CD14-positive monocyte (primary cell): ENCODE measurements around the gene DNAH14. TPM values are rescaled to one million over a fixed set of nuclear protein-coding genes. Genes with fewer than 3 reads are reported as not detected.

Experiments used
- DNase-seq, 3 donors: peaks; one replicate each; pipeline ENCODE4 v3.0.0-alpha.2; 2011 to 2022
- H2AFZ ChIP-seq: 2 replicates; pipeline ENCODE4 v1.6.0; 2012; ENCODE audit warnings: mild to moderate bottlenecking, low read depth, low read length, inconsistent platforms; ENCODE audit not compliant: insufficient read depth, poor library complexity, severe bottlenecking
- H3K27ac ChIP-seq, 2 donors: 1 replicate in 1 of 2; 2 replicates in 1 of 2; pipeline ENCODE4 v1.5.1; 2012 to 2013; ENCODE audit warnings: low read length in 2 of 2, control low read depth in 1 of 2, inconsistent platforms in 1 of 2, low read depth in 1 of 2, mild to moderate bottlenecking in 1 of 2
- H3K27me3 ChIP-seq, 2 donors: one replicate each; pipeline versions ENCODE4 v1.6.0 to v1.6.1; 2011 to 2013; ENCODE audit warnings: low read length in 2 of 2; ENCODE audit not compliant: control insufficient read depth in 2 of 2, insufficient read depth in 2 of 2
- H3K36me3 ChIP-seq, 2 donors: replicated peaks in 1 of 2; 1 replicate in 1 of 2; 2 replicates in 1 of 2; pipeline versions ENCODE4 v1.5.1 to v1.6.1; 2012 to 2013; ENCODE audit warnings: low read length in 2 of 2, control low read depth in 1 of 2, inconsistent platforms in 1 of 2, mild to moderate bottlenecking in 1 of 2; ENCODE audit not compliant: insufficient read depth in 2 of 2, control insufficient read depth in 1 of 2
- H3K4me1 ChIP-seq, 2 donors: 1 replicate in 1 of 2; 2 replicates in 1 of 2; pipeline versions ENCODE4 v1.5.1 to v1.6.1; 2012 to 2013; ENCODE audit warnings: low read length in 2 of 2, control low read depth in 1 of 2, inconsistent platforms in 1 of 2, mild to moderate bottlenecking in 1 of 2, moderate library complexity in 1 of 2; ENCODE audit not compliant: insufficient read depth in 2 of 2, control insufficient read depth in 1 of 2
- H3K4me2 ChIP-seq: replicated peaks from 2 replicates; pipeline ENCODE3; 2012; ENCODE audit warnings: low read length, moderate library complexity, mild to moderate bottlenecking; ENCODE audit not compliant: poor library complexity, severe bottlenecking; ENCODE audit errors: extremely low read depth
- H3K4me3 ChIP-seq, 3 experiments: fragments of 200-600 bp in 1 of 3; sonication (generic) in 1 of 3; replicated peaks in 1 of 3; 1 replicate in 2 of 3; 2 replicates in 1 of 3; pipeline ENCODE4 v1.5.1; 2011 to 2013; ENCODE audit warnings: low read length in 3 of 3, mild to moderate bottlenecking in 3 of 3, control low read depth in 2 of 3, low read depth in 2 of 3, inconsistent platforms in 1 of 3, moderate library complexity in 1 of 3
- H3K79me2 ChIP-seq: 2 replicates; pipeline ENCODE4 v1.6.0; 2012; ENCODE audit warnings: mild to moderate bottlenecking, control low read depth, inconsistent platforms, low read length, moderate library complexity; ENCODE audit not compliant: insufficient read depth
- H3K9ac ChIP-seq: 2 replicates; pipeline ENCODE4 v1.6.0; 2017; ENCODE audit warnings: low read length, mild to moderate bottlenecking; ENCODE audit not compliant: insufficient read depth, poor library complexity, severe bottlenecking
- H3K9me3 ChIP-seq, 2 donors: replicated peaks in 1 of 2; 1 replicate in 1 of 2; 2 replicates in 1 of 2; pipeline versions ENCODE4 v1.5.1 to v1.6.1; 2012 to 2013; ENCODE audit warnings: low read length in 2 of 2, control low read depth in 1 of 2; ENCODE audit not compliant: control insufficient read depth in 1 of 2, insufficient read depth in 1 of 2
- H4K20me1 ChIP-seq: 2 replicates; pipeline ENCODE4 v1.6.0; 2012; ENCODE audit warnings: mild to moderate bottlenecking, low read length, control low read depth, moderate library complexity; ENCODE audit not compliant: insufficient read depth
- H3K27ac Mint-ChIP-seq, 7 donors: one replicate each; pipeline ENCODE4 v1.8.0; 2020; ENCODE audit warnings: mild to moderate bottlenecking in 7 of 7, mixed read lengths in 7 of 7, moderate library complexity in 6 of 7, inconsistent platforms in 2 of 7
- H3K27me3 Mint-ChIP-seq, 3 donors: one replicate each; pipeline ENCODE4 v1.8.0; 2021 to 2022; ENCODE audit warnings: low read depth in 3 of 3, mild to moderate bottlenecking in 3 of 3, mixed read lengths in 3 of 3, moderate library complexity in 3 of 3, inconsistent platforms in 1 of 3
- H3K36me3 Mint-ChIP-seq, 2 donors: one replicate each; pipeline ENCODE4 v1.8.0; 2020; ENCODE audit warnings: mixed read lengths in 2 of 2, inconsistent platforms in 1 of 2, mild to moderate bottlenecking in 1 of 2
- H3K4me1 Mint-ChIP-seq: one replicate; pipeline ENCODE4 v1.8.0; 2020; ENCODE audit warnings: mild to moderate bottlenecking, mixed read lengths
- H3K4me3 Mint-ChIP-seq, 2 donors: one replicate each; pipeline ENCODE4 v1.8.0; 2020; ENCODE audit warnings: mild to moderate bottlenecking in 2 of 2, mixed read lengths in 2 of 2, moderate library complexity in 1 of 2
- H3K9me3 Mint-ChIP-seq, 7 donors: one replicate each; pipeline ENCODE4 v1.8.0; 2020 to 2022; ENCODE audit warnings: mixed read lengths in 7 of 7, mild to moderate bottlenecking in 6 of 7, moderate library complexity in 6 of 7, inconsistent platforms in 2 of 7
- CTCF ChIP-seq: fragments of 200-600 bp; IDR thresholded peaks from one replicate; pipeline ENCODE4 v1.8.0; 2022; ENCODE audit warnings: antibody characterized with exemption, mild to moderate bottlenecking
- WGBS: methylation state at CpG from one replicate; pipeline ENCODE4 v1.1.5; 2013; ENCODE audit warnings: missing lambda C conversion rate; ENCODE audit not compliant: insufficient coverage; 5-methylcytosine and 5-hydroxymethylcytosine counted together
- intact Hi-C, 2 donors: fragments of 100-400 bp; cut with micrococcal nuclease; formaldehyde crosslinking; loops; one replicate each; pipeline versions ENCODE4 v1.15.0 to v1.15.1; 2023
- polyA plus RNA-seq, 3 donors: library from polyadenylated mRNA; depleted of rRNA in 1 of 3; unstranded in 2 of 3; stranded (reverse) in 1 of 3; fragments of 300-500 nt in 2 of 3; fragments of >200 nt in 1 of 3; fragmentation: Illumina TruSeq in 2 of 3; gene quantifications; 1 replicate in 2 of 3; 2 replicates in 1 of 3; pipeline ENCODE4 v1.2.3, GENCODE V29; 2012 to 2021

DNAH14 gene
- polyA plus RNA-seq, 3 donors: 0.83 TPM; not detected in 2

DNA sequence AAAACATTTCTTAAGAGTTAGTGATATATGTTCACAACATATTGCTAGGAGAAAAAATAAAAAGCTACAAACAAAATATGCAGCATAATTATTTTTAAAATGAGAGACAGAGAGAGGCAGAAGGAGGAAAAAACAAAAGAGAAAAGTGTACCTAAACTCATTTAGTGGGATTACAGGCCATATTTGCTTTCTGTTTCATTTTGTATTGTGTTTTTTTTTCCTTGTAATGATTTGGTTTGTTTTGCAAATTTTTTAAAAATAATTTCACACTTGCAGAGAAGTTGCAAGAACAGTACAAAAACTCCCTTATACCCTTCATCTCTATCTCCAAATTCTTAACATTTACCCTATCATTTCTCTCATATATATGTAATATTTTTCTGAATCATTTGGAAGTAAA is 433.3 kb downstream of the DNAH14 start:
- Histone ChIP-seq H4K20me1 (no peaks in the 10 kb centered on the region), H3K27me3 (no peaks in the 10 kb centered on the region), H3K9ac (no peak overlapping the region), H3K36me3 (no peaks in the 10 kb centered on the region), H3K4me1 (no peaks in the 10 kb centered on the region), H2AFZ (no peak overlapping the region), H3K79me2 (no peaks in the 10 kb centered on the region), H3K4me3 (no peak overlapping the region), H3K27ac (no peak overlapping the region), H3K9me3 (no peaks in the 10 kb centered on the region), H3K4me2 (no peak overlapping the region)
- no peak for TF ChIP-seq CTCF
- Mint-ChIP-seq H3K36me3 (no peaks in the 10 kb centered on the region), H3K4me3 (no peak overlapping the region), H3K4me1 (no peaks in the 10 kb centered on the region), H3K9me3 (peaks cover 0 to 3% (median 0%) of the 10 kb centered on the region in 7 donors), H3K27ac (no peak overlapping the region), H3K27me3 (peaks cover 0 to 2% (median 0%) of the 10 kb centered on the region in 3 donors)
- intact Hi-C loops: no loop called here
- DNase-seq: no peak

- Histone ChIP-seq H3K4me2 (no peak overlapping the region), H3K4me1 (no peaks in the 10 kb centered on the region), H3K9ac (no peak overlapping the region), H4K20me1 (no peaks in the 10 kb centered on the region), H3K4me3 (no peak overlapping the region), H3K9me3 (no peaks in the 10 kb centered on the region), H3K27me3 (no peaks in the 10 kb centered on the region), H2AFZ (no peak overlapping the region), H3K27ac (no peak overlapping the region), H3K79me2 (no peaks in the 10 kb centered on the region), H3K36me3 (no peaks in the 10 kb centered on the region)
- Mint-ChIP-seq H3K4me1 (no peaks in the 10 kb centered on the region), H3K9me3 (no peaks in the 10 kb centered on the region), H3K27ac (no peak overlapping the region), H3K36me3 (no peaks in the 10 kb centered on the region), H3K27me3 (peaks cover 0 to 2% (median 0%) of the 10 kb centered on the region in 3 donors), H3K4me3 (no peak overlapping the region)
- intact Hi-C loops: no loop called here
- WGBS: 58% methylated on average over 2 of the region's 6 CpGs
- no peak for DNase-seq
- no peak for TF ChIP-seq CTCF
These were observed 435.0 kb downstream of the DNAH14 start for GRCh38 chr1:225364439-225364838.
